ENCODE data around the gene ADGRB3. TPM values are rescaled to one million over a fixed set of nuclear protein-coding genes. Genes with fewer than 3 reads are reported as not detected.

Gene ADGRB3
- total RNA-seq, 2 experiments from 2014 or later, result not detected

DNA sequence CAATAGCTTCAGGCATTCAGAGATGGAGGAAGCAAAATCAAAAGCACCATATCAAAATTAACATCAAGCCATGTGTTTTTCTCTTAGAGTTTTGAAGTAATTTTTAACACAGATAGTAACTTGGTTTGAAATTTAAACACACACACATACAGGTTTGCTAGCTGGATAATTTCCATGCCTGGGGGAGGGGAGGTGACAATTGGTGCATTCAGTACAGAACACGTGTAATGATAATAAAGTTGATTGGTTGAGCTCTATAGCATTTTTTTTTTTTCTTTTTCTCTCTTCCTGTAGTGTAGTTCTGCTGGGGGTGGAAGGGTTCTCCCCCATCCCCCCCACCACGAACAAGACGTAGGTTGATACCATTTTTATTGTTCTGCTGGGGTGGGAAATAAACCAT, 596.9 kb downstream of the ADGRB3 start:
- TF ChIP-seq, protein P1, sequence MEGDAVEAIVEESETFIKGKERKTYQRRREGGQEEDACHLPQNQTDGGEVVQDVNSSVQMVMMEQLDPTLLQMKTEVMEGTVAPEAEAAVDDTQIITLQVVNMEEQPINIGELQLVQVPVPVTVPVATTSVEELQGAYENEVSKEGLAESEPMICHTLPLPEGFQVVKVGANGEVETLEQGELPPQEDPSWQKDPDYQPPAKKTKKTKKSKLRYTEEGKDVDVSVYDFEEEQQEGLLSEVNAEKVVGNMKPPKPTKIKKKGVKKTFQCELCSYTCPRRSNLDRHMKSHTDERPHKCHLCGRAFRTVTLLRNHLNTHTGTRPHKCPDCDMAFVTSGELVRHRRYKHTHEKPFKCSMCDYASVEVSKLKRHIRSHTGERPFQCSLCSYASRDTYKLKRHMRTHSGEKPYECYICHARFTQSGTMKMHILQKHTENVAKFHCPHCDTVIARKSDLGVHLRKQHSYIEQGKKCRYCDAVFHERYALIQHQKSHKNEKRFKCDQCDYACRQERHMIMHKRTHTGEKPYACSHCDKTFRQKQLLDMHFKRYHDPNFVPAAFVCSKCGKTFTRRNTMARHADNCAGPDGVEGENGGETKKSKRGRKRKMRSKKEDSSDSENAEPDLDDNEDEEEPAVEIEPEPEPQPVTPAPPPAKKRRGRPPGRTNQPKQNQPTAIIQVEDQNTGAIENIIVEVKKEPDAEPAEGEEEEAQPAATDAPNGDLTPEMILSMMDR (conservative IDR thresholded peaks at IDR 0.05; ENCODE audit: low read length), result no peak
- no peak for TF ChIP-seq EZH2phosphoT487 (IDR thresholded peaks at IDR 0.05; ENCODE audit: borderline replicate concordance, low read depth, low read length)
- no peak overlapping the region for H3K4me3 ChIP-seq (ENCODE audit: low read depth, low read length, poor library complexity, severe bottlenecking)
- H3K9me2 ChIP-seq (ENCODE audit: insufficient read depth, low read length), result no peaks in the 10 kb centered on the region
- ChIA-PET CTCF (ENCODE audit: unreplicated experiment) (no interaction called here), POLR2A (interaction anchor here (0.5 to 0.6 kb wide), 2 partner anchors 52 to 1418 kb away, joined by 3 read pairs; no protein-coding TSS in a partner anchor)
- H3K4me2 ChIP-seq (ENCODE audit: low read length), result no peak overlapping the region
- no peaks in the 10 kb centered on the region for H3K9me3 ChIP-seq (ENCODE audit: low read length)
- no peaks in the 10 kb centered on the region for H3K79me2 ChIP-seq (ENCODE audit: insufficient read depth, low read depth, low read length)
- H3K4me1 ChIP-seq (ENCODE audit: insufficient read depth, low read length, poor library complexity, severe bottlenecking), result no peaks in the 10 kb centered on the region
- DNase-seq (ENCODE audit: low spot score), result no peak
- no peak overlapping the region for H2AFZ ChIP-seq (ENCODE audit: low read length)
- no peaks in the 10 kb centered on the region for H3K36me3 ChIP-seq (ENCODE audit: insufficient read depth, low read length)
- intact Hi-C loops (cut with micrococcal nuclease; ENCODE audit: unreplicated experiment), result no loop called here
- H4K20me1 ChIP-seq (ENCODE audit: insufficient read depth, low read length), result no peaks in the 10 kb centered on the region
- H3K27ac ChIP-seq (ENCODE audit: low read depth, low read length, poor library complexity, severe bottlenecking), result no peak overlapping the region
- no TSS peak for BruUV-seq (replicated peaks)

DNA sequence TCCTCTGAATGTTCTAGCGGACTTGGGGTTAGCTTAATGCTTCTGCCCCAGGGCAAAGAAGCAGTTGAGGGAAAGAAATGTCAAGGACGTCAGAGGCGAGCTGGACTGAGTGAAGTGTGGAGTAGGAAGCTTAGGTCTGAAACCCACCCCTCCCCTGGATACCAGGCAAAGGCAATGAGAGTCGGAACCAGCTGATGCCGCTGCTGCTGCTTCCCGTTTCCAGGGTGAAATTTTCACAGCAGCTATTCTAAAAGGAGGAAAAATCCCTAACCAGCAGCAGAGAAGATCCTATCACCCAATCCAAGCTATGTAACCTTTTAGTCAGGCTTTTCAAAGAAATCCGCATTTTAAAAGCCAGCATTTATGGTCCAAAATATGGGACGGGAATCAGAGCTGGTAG, 597.4 kb downstream of the ADGRB3 start:
- ChIA-PET CTCF (ENCODE audit: unreplicated experiment) (no interaction called here), POLR2A (interaction anchor here (0.5 kb wide), 1 partner anchor 51 kb away, joined by 3 read pairs; no protein-coding TSS in a partner anchor)
- Histone ChIP-seq H3K4me3 (ENCODE audit: low read depth, low read length, poor library complexity, severe bottlenecking) (no peak overlapping the region), H3K4me1 (ENCODE audit: insufficient read depth, low read length, poor library complexity, severe bottlenecking) (no peaks in the 10 kb centered on the region), H3K27ac (ENCODE audit: low read depth, low read length, poor library complexity, severe bottlenecking) (no peak overlapping the region), H3K9me3 (ENCODE audit: low read length) (no peaks in the 10 kb centered on the region), H4K20me1 (ENCODE audit: insufficient read depth, low read length) (no peaks in the 10 kb centered on the region), H3K79me2 (ENCODE audit: insufficient read depth, low read depth, low read length) (no peaks in the 10 kb centered on the region), H3K36me3 (ENCODE audit: insufficient read depth, low read length) (no peaks in the 10 kb centered on the region), H3K4me2 (ENCODE audit: low read length) (no peak overlapping the region), H3K9me2 (ENCODE audit: insufficient read depth, low read length) (no peaks in the 10 kb centered on the region), H2AFZ (ENCODE audit: low read length) (no peak overlapping the region)
- TF ChIP-seq, protein P1 (conservative IDR thresholded peaks at IDR 0.05; ENCODE audit: low read length), result no peak
- no peak for TF ChIP-seq EZH2phosphoT487 (IDR thresholded peaks at IDR 0.05; ENCODE audit: borderline replicate concordance, low read depth, low read length)
- intact Hi-C loops (cut with micrococcal nuclease; ENCODE audit: unreplicated experiment), result no loop called here
- BruUV-seq (replicated peaks), result no TSS peak
- DNase-seq (ENCODE audit: low spot score), result no peak

DNA sequence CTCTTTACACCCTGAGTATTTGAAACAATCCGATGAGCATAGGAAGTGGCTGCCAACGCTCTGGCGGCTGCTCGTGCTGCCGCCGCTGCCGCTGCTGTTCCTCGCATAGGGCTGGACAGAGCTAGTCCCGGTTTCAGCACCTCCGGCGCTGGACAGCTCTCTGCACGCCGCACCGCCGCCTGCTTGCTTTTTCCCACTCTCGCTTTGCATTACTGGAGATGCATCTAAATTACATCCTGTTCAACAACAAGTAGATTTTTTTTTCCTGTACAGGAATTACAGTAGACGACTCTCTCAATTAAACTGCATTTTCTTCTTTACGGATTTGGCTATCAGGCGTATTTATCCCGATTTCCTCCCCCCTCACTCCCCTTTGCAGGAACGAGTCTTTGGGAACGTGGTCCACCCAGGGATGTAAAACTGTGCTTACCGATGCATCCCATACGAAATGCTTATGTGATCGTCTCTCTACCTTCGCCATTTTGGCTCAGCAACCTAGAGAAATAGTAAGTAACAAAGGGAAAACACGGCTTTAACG, 597.9 kb downstream of the ADGRB3 start:
- Histone ChIP-seq H3K9me2 (ENCODE audit: insufficient read depth, low read length) (no peaks in the 10 kb centered on the region), H3K36me3 (ENCODE audit: insufficient read depth, low read length) (no peaks in the 10 kb centered on the region), H3K9me3 (ENCODE audit: low read length) (no peaks in the 10 kb centered on the region), H3K4me2 (ENCODE audit: low read length) (no peak overlapping the region), H2AFZ (ENCODE audit: low read length) (no peak overlapping the region), H3K4me1 (ENCODE audit: insufficient read depth, low read length, poor library complexity, severe bottlenecking) (no peaks in the 10 kb centered on the region), H4K20me1 (ENCODE audit: insufficient read depth, low read length) (no peaks in the 10 kb centered on the region), H3K27ac (ENCODE audit: low read depth, low read length, poor library complexity, severe bottlenecking) (no peak overlapping the region), H3K79me2 (ENCODE audit: insufficient read depth, low read depth, low read length) (no peaks in the 10 kb centered on the region), H3K4me3 (ENCODE audit: low read depth, low read length, poor library complexity, severe bottlenecking) (no peak overlapping the region)
- TF ChIP-seq, protein P1 (conservative IDR thresholded peaks at IDR 0.05; ENCODE audit: low read length), result no peak
- TF ChIP-seq EZH2phosphoT487 (IDR thresholded peaks at IDR 0.05; ENCODE audit: borderline replicate concordance, low read depth, low read length), result no peak
- POLR2A ChIA-PET, result no interaction called here
- peak; percentile 18 for DNase-seq (ENCODE audit: low spot score)
- BruUV-seq (replicated peaks), result no TSS peak
- intact Hi-C loops (cut with micrococcal nuclease; ENCODE audit: unreplicated experiment), result no loop called here
- CTCF ChIA-PET (ENCODE audit: unreplicated experiment), result no interaction called here

All from OCI-LY7 (cell line).